GM12873 (cell line): ENCODE data around the gene ZDHHC24.

Source experiments
- CTCF ChIP-seq: IDR thresholded peaks from 2 replicates; pipeline ENCODE4 v1.5.1; 2012; ENCODE audit warnings: low read depth, mild to moderate bottlenecking, moderate library complexity, low read length, control low read depth; ENCODE audit not compliant: insufficient read depth; ENCODE audit errors: missing control alignments

ZDHHC24 gene

GRCh38 chr11:66562907-66563583 is 17.2 kb upstream of the ZDHHC24 start:
- no peak for TF ChIP-seq CTCF

GRCh38 chr11:66562275-66562674 is 16.4 kb upstream of the ZDHHC24 start:
- no peak for TF ChIP-seq CTCF

GRCh38 chr11:66561975-66562248 is 16.1 kb upstream of the ZDHHC24 start:
- no peak for TF ChIP-seq CTCF

GRCh38 chr11:66561178-66561974 is 15.5 kb upstream of the ZDHHC24 start:
- no peak for TF ChIP-seq CTCF

- TF ChIP-seq CTCF: no peak
These were observed 14.2 kb upstream of the ZDHHC24 start for GRCh38 chr11:66559866-66560676.

- no peak for TF ChIP-seq CTCF
These were observed 13.5 kb upstream of the ZDHHC24 start for GRCh38 chr11:66559142-66559865.
